GM10847 (cell line): ENCODE measurements around the gene GATA2.

Experiments
- POLR2A ChIP-seq: IDR thresholded peaks from 2 replicates; pipeline ENCODE4 v1.6.1; 2011; ENCODE audit not compliant: insufficient read length; ENCODE audit errors: extremely low read depth

GATA2 gene

DNA sequence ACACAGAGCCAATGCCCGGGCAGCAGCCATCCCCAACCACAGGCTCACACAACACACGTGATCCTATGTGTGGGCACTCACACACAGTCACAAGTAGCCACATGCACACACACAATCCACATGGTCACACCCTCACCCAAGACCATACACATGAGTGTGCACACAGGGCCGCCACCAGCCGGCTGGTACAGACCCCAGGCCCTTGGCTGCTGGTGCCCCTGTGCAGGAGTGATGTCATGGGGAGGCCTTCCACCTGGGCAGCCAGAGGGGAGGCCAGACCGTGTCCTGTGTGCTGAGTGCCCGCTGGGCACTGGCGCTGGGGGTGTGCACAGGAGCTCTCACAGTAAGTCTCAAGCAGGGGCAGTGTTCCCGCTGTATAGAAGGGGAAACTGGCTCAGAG is 63.2 kb downstream of the GATA2 start:
- TF ChIP-seq POLR2A, result no peak
